ENCODE measurements around the gene GAL3ST3.
A peak's percentile ranks its signal among the peaks of the same experiment; 100 is the strongest.
"Not testable (repeated sequence)": the region's sequence is repeated elsewhere in the genome, so short reads cannot be mapped to it uniquely, and the experiment has no call there.

Gene GAL3ST3

DNA sequence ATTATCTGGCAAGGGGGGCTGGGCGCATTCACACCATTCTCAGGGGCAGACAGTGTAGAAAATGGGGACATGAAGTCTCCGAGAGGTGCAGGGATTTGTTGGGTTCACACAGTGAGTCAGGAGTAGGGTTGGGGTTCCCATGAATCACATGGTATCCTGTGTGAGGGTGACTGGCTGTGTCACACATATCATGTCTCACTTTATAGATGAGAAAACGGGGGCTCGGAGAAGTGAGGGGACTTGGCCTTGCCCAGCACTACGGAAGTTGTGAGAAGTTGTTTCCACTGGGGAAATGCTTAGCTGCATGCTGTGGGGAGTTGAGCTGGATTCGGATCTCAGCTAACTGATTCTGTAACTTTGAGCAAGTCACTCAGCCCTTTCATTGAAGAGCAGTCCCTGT, 4.2 kb downstream of the GAL3ST3 start:
- no peak for DNase-seq (ENCODE audit: low read depth in 2 of 2)

- no peak for DNase-seq (ENCODE audit: low read depth in 2 of 2)
Observed at GRCh38 chr11:66042996-66043906, 5.7 kb downstream of the GAL3ST3 start.

GRCh38 chr11:66042227-66042995, 6.5 kb downstream of the GAL3ST3 start:
- DNase-seq (ENCODE audit: low read depth in 2 of 2): no peak

DNA sequence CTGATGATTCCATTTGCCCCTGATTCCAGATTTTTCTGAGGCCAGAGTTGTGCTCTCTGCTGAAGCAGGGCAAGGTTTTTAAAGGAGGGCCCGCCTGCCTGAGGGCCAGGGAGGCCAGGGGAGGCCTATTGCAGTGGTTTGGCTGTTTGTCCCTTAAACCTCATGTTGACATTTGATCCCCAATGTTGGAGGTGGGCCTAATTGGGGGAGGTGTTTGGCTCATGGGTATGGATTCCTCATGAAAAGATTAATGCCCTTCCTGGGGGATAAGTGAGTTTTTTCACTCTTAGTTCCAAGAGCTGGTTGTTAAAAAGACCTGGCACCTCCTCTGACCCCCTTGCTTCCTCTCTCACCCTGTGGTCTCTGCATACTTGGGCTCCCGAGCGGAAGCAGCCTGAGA, 9.2 kb downstream of the GAL3ST3 start:
- no peak for DNase-seq (ENCODE audit: low read depth in 2 of 2)

DNA sequence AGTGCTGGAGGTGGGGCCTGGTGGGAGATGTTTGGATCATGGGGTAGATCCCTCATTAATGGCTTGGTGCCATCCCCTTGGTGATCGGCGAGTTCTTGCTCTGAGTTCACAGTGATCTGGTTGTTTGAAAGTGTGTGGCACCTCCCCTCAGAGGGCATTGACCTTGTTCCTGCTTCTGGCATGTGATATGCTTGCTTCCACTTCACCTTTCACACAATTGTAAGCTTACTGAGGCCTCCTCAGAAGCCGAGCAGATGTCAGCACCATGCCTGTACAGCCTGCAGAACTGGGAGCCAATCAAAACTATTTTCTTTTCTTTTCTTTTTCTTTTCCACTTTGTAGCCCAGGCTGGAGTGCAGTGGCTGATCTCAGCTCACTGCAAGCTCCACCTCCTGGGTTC, 11.6 kb downstream of the GAL3ST3 start:
- no peak for DNase-seq (ENCODE audit: low read depth in 2 of 2)

DNA sequence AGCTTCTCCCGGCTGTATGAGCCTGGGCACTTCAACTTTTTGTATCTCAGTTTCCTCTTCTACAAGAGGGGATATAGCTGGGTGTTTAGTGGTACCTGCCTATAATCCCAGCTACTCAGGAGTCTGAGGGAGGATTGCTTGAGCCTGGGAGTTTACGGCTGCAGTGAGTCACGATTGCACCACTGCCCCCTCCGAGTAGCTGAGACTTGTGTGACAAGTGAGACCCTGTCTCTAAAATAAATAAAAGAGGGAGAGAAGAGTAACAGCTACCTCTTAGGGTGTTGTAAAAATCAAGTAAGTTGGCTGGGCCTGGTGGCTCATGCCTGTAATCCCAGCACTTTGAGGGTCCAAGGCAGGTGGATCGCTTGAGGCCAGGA, 12.6 kb downstream of the GAL3ST3 start:
- no peak for DNase-seq (ENCODE audit: low read depth in 2 of 2)

DNA sequence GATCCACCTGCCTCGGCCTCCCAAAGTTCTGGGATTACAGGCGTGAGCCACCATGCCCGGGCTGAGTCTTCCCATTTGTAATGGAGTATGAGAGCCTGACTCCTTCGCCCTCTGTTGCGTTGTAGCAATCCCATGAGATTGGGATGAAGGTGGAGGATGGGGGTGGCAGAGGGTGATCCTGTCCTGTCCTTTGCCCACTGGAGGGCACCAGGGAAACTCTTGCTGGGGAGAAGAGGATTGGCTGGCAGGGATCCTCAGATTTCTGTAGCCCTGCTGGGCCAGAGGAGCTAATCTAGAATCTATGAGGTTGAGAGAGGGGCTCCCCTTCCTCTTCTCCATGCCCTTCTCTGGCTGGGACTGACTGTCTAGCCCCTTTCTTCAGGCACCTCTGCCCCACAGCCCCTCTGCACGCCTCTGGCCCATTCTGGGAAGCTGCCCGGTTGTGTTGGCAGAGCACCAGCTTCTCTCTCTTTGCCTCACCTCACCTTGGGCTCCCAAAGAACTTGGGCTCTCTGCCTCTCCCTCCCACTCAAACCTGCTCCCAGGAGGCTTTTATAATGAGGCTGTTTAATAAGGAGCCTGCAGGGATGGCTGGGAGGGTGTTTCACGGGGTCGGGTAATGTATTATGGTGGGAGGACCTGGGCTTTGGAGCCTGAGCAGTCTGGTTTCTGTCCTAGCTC, 13.2 kb downstream of the GAL3ST3 start:
- no peak for DNase-seq (ENCODE audit: low read depth in 2 of 2)

DNA sequence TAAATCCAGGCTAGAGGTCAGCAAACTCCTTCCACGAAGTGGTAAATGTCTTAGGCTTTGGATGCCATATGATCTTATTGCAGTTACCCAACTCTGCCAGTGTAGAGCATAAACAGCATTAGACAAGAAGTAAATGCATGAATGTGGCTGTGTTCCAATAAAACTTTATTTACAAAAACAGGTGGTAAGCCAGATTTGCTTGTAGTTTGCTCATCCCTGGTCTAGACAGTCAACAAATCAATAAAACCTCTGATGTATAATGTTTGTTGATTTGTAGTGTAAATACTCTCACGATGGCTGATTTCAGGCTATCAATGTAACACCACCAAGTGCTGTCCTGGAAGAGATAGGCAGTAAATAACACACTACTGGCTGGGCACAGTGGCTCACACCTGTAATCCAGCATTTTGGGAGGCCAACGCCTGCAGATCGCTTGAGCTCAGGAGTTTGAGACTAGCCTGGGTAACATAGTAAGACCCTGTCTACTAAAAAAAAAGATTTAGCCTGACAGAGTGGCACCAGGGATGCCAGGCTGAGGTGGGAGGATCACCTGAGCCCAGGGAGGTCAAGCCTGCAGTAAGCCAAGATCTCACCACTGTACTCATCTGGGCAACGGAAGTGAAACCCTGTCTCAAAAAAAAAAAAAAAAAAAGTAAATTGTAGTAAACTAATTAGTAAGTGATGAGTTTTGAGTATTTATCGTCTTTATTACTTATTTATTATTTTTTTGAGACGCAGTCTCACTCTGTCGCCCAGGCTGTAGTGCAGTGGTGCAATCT, 15.8 kb downstream of the GAL3ST3 start:
- no peak for DNase-seq (ENCODE audit: low read depth in 2 of 2)

- DNase-seq (ENCODE audit: low read depth in 2 of 2): no peak
Observed at GRCh38 chr11:66026017-66026529, 22.9 kb downstream of the GAL3ST3 start, which contains the start of gene CATSPER1. Gene CATSPER1, minus strand, starts transcription at chr11:66026479. Its CDS starts 100 bp downstream, at chr11:66026379.

GRCh38 chr11:66023186-66023440, 25.8 kb downstream of the GAL3ST3 start:
- DNase-seq (ENCODE audit: low read depth in 2 of 2): not testable (repeated sequence)

GRCh38 chr11:66022401-66023185, 26.4 kb downstream of the GAL3ST3 start:
- DNase-seq (ENCODE audit: low read depth in 2 of 2): peak; percentile 63 to 64

GRCh38 chr11:66020618-66021357, 28.2 kb downstream of the GAL3ST3 start:
- peak in 1 of 2 donors; percentile 31 for DNase-seq (ENCODE audit: low read depth in 2 of 2)

DNA sequence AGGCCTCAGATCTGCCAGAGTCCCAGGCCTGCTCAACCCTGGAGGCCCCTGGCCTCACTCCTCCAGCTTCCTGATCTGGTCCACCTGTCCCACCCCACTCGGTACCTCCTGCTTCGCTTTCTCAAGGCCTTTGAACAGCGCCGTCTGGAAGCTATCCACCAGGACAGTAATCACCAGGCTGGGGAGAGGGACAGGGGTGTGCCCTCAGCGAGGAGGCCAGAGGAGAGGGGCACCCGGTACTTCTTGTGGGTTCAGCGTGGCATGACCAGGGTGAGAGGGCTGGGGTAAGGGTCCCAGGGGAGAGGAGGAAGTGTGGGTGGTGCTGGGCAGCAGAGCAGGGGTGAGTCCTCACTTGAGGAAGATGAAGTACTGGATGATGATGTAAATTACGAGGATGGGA, 28.7 kb downstream of the GAL3ST3 start:
- no peak for DNase-seq (ENCODE audit: low read depth in 2 of 2)

DNA sequence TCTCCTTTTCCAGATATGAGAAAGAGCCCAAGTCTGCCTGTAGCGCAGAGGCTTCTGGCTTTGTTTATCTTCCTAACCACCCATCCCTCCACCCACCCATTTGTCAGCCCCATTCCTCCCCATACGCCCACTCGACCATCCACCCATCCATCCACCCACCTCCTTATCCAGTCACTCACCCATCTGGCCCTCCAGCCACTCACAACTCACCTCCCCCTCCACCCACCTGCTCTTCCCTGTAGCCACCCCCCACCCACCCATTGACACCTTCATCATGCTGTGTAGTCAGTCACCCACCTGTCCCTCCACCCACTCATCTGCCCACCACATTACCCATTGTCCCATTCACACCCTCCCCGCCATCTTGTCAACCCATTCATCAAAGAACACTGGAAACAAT, 31.6 kb downstream of the GAL3ST3 start:
- DNase-seq (ENCODE audit: low read depth in 2 of 2): no peak

GRCh38 chr11:66016793-66017177, 32.2 kb downstream of the GAL3ST3 start:
- DNase-seq (ENCODE audit: low read depth in 2 of 2): no peak

DNA sequence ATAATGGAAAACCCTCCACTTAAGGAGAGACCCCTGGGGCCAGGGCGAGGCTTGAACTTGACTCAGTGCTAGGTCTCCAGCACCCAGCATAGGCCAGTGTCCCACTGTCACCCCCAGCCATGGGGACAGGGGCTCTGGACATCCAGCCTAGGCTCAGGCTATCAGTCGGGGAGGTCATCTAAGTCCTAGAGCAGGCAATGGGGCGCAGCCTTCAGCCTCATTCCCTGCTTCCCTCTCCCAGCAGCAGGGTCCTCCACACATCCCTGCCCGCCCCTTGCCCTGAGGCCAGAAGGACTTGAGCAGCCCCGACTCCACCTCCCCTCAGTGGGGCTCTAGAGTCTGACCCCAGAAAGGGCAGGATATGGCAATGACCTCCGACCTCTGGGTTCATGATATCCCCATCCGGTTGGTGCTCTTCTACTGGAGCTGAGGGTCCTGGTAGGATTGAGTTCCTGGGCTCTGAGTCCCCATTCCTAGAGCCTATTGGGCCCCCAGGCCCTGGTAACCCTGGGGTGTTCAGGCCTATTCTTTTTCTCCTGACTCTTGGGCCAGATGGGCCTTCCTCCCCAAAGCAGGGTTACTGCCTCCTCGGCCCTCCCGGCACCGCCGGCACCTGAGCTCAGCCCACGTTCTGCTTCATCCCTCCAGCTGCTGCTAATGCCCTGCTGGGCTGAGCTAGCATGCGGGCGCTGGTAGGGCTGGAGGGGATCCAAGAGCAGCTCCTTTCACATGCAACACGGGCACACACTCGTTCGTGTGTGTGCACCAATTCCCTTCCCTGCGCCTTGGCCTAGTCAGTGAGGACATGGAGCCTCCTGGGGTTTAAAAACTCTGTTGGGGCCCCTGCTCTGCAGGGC, 32.8 kb downstream of the GAL3ST3 start:
- no peak for DNase-seq (ENCODE audit: low read depth in 2 of 2)

GRCh38 chr11:66015454-66015881, 33.5 kb downstream of the GAL3ST3 start:
- DNase-seq (ENCODE audit: low read depth in 2 of 2): no peak

DNA sequence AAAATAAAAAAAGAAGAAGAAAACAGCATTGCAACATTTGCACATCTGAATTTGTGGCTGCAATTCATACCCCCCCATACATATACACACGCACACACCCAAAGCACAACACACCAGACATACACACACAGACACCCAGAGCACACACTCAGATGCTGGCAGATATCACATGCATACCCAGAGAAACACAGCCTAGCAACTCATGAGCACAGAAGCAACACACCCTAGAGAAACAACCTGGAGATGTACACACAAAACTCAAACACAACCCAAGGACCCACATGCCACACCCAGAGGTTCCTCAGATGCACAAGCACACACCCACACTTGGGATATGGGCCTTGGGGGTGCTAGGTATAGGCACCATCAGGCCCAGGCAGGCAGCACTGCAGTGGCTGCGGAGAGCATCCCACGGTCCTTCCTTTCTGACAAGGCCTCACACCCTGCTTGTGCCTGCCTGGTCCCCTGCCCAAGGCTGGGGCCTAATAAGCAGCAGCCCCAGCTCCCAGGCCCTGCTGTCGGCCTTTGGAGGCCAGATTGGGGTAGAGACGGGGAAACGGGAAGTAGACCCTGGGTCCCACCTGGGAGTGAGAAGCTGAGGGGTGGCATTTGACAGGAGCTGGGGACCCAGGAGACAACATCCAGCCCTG, 34.0 kb downstream of the GAL3ST3 start:
- no peak for DNase-seq (ENCODE audit: low read depth in 2 of 2)

DNA sequence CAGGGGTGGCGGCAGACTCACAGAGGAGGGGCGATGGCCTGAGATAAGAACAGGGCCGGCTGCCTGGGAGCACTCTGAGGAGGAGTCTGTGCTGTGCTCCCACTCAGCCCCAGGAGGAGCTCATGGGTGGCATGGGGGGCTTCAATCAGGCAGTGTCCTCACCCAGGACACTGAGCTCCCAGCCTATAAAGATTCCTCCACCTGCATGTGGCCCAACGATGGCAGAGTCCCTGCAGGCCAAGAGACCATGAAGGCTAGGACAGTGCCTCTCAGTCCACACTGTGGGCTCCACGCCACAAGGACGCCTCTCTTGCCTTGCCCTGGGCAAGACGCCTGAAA, 35.2 kb downstream of the GAL3ST3 start:
- DNase-seq (ENCODE audit: low read depth in 2 of 2): no peak
